Ramos (cell line): Measurements from ENCODE around the gene CACNA1B.
"Not testable (repeated sequence)": the region's sequence is repeated elsewhere in the genome, so short reads cannot be mapped to it uniquely, and the experiment has no call there.

Experiments
- in situ Hi-C: fragments of 300-500 bp; cut with MboI; formaldehyde crosslinking; loops from one replicate; pipeline ENCODE4 v1.14.3; 2022; ENCODE audit warnings: low sequenced_read_pairs; ENCODE audit not compliant: unreplicated experiment

CACNA1B gene

GRCh38 chr9:137884547-137884946 is 7.0 kb downstream of the CACNA1B start:
- in situ Hi-C loops: not testable (repeated sequence)

- in situ Hi-C loops: not testable (repeated sequence)
These were observed 7.5 kb downstream of the CACNA1B start for GRCh38 chr9:137885121-137885520.

GRCh38 chr9:137888621-137889020 is 11.0 kb downstream of the CACNA1B start:
- in situ Hi-C loops: not testable (repeated sequence)

GRCh38 chr9:137889966-137890365 is 12.4 kb downstream of the CACNA1B start:
- in situ Hi-C loops: not testable (repeated sequence)

GRCh38 chr9:137890768-137891587 is 13.4 kb downstream of the CACNA1B start:
- in situ Hi-C loops: not testable (repeated sequence)

- in situ Hi-C loops: no loop called here
These were observed 14.2 kb downstream of the CACNA1B start for GRCh38 chr9:137891588-137892423.

- in situ Hi-C loops: no loop called here
These were observed 15.0 kb downstream of the CACNA1B start for GRCh38 chr9:137892424-137893191.

- in situ Hi-C loops: no loop called here
These were observed 16.1 kb downstream of the CACNA1B start for GRCh38 chr9:137893670-137894069.

GRCh38 chr9:137899551-137900360 is 22.2 kb downstream of the CACNA1B start:
- in situ Hi-C loops: no loop called here

- in situ Hi-C loops: no loop called here
These were observed 23.2 kb downstream of the CACNA1B start for GRCh38 chr9:137900584-137901310.

GRCh38 chr9:137902646-137903045 is 25.1 kb downstream of the CACNA1B start:
- in situ Hi-C loops: no loop called here

- in situ Hi-C loops: no loop called here
These were observed 28.2 kb downstream of the CACNA1B start for GRCh38 chr9:137905740-137906139.

- in situ Hi-C loops: no loop called here
These were observed 30.2 kb downstream of the CACNA1B start for GRCh38 chr9:137907776-137908175.

GRCh38 chr9:137912671-137913070 is 35.1 kb downstream of the CACNA1B start:
- in situ Hi-C loops: no loop called here

- in situ Hi-C loops: no loop called here
These were observed 35.5 kb downstream of the CACNA1B start for GRCh38 chr9:137913132-137913531.

- in situ Hi-C loops: no loop called here
These were observed 36.5 kb downstream of the CACNA1B start for GRCh38 chr9:137913771-137914767.

GRCh38 chr9:137916540-137916939 is 39.0 kb downstream of the CACNA1B start:
- in situ Hi-C loops: no loop called here

- in situ Hi-C loops: no loop called here
These were observed 39.5 kb downstream of the CACNA1B start for GRCh38 chr9:137917116-137917515.
